A549 (cell line): Measurements from ENCODE around the gene SAP30. TPM values are rescaled to one million over a fixed set of nuclear protein-coding genes. Genes with fewer than 3 reads are reported as not detected.

Experiments
- ATAC-seq, 2 experiments: fragments of 200-7000 bp in 1 of 2; fragments of >200 bp in 1 of 2; cut with Nextera tagmentation in 1 of 2; cut with Tn5 transposase in 1 of 2; 3 replicates each; pipeline versions ENCODE4 v1.8.0 to v1.9.1; 2018 to 2020; ENCODE audit warnings: mild to moderate bottlenecking in 1 of 2, moderate library complexity in 1 of 2
- CTCF ChIA-PET: fragments of 300-600 bp; sonication (Branson Sonifier 250); formaldehyde crosslinking; extraction: SDS; loops from one replicate; lab custom pipeline; 2021; ENCODE audit warnings: antibody characterized with exemption, inconsistent platforms; lab: Yijun Ruan, JAX
- POLR2A ChIA-PET: fragments of 350-600 bp; formaldehyde crosslinking; extraction: SDS; loops from one replicate; lab custom pipeline; 2021; ENCODE audit warnings: antibody characterized with exemption, inconsistent platforms; lab: Yijun Ruan, JAX
- DNase-seq, 2 experiments: peaks; one replicate each; pipeline versions ENCODE4 v3.0.0 to v3.0.0-alpha.2; 2011 to 2016; ENCODE audit warnings: low read depth in 1 of 2, low spot score in 1 of 2
- FAIRE-seq: peaks from 2 replicates; lab custom pipeline; 2011; peaks lifted over from hg19 to GRCh38; lab: Jason Lieb, UNC
- H3K27ac ChIP-seq, 2 experiments: fragments of >200 bp; sonication (Bioruptor Twin); formaldehyde crosslinking; 3 replicates each; pipeline ENCODE4 v1.5.1; 2016 to 2017
- H3K4me1 ChIP-seq: fragments of >200 bp; sonication (Bioruptor Twin); formaldehyde crosslinking; 3 replicates; pipeline ENCODE4 v1.6.1; 2016
- H3K4me2 ChIP-seq: fragments of >200 bp; sonication (Bioruptor Twin); formaldehyde crosslinking; 3 replicates; pipeline ENCODE4 v1.6.1; 2016
- H3K4me3 ChIP-seq: fragments of >200 bp; sonication (Bioruptor Twin); formaldehyde crosslinking; 3 replicates; pipeline ENCODE4 v1.5.1; 2016
- H3K9me3 ChIP-seq: fragments of >200 bp; sonication (Bioruptor Twin); formaldehyde crosslinking; 3 replicates; pipeline ENCODE4 v1.6.1; 2016
- CBX2 ChIP-seq: fragments of 200-600 bp; sonication (generic); IDR thresholded peaks from 2 replicates; pipeline ENCODE4 v1.6.1; 2016; ENCODE audit warnings: low read depth, mild to moderate bottlenecking, borderline replicate concordance
- CBX8 ChIP-seq: fragments of 200-600 bp; sonication (generic); IDR thresholded peaks from 2 replicates; pipeline ENCODE4 v1.6.1; 2016
- CEBPB ChIP-seq, 2 experiments: fragments of >200 bp in 1 of 2; sonication (Bioruptor Twin) in 1 of 2; formaldehyde crosslinking in 1 of 2; IDR thresholded peaks; 2 replicates each; pipeline ENCODE4 v1.6.1; 2012 to 2016
- CHD4 ChIP-seq: fragments of 200-600 bp; sonication (generic); IDR thresholded peaks from 2 replicates; pipeline ENCODE4 v1.6.1; 2016; ENCODE audit warnings: antibody characterized with exemption, mild to moderate bottlenecking, borderline replicate concordance
- EHF ChIP-seq: fragments of 250-450 bp; sonication (Bioruptor Pico); IDR thresholded peaks from 2 replicates; pipeline ENCODE4 v1.5.0; 2020; ENCODE audit warnings: mild to moderate bottlenecking
- FOSL2 ChIP-seq, 2 experiments: fragments of 450-650 bp in 1 of 2; fragments of >200 bp in 1 of 2; sonication (Bioruptor Twin) in 1 of 2; formaldehyde crosslinking; IDR thresholded peaks; 2 replicates each; pipeline versions ENCODE4 v1.5.0 to v1.6.1; 2016 to 2020; ENCODE audit warnings: mild to moderate bottlenecking in 1 of 2, moderate library complexity in 1 of 2
- FOXS1 ChIP-seq: fragments of 250-450 bp; sonication (Bioruptor Pico); IDR thresholded peaks from 2 replicates; pipeline ENCODE4 v1.5.0; 2020; ENCODE audit warnings: mild to moderate bottlenecking, moderate library complexity
- HOXB5 ChIP-seq: fragments of 250-450 bp; sonication (Bioruptor Pico); IDR thresholded peaks from 2 replicates; pipeline ENCODE4 v1.5.0; 2020; ENCODE audit warnings: mild to moderate bottlenecking, moderate library complexity
- JUN ChIP-seq, 2 experiments: fragments of >200 bp; sonication (Bioruptor Twin); formaldehyde crosslinking; IDR thresholded peaks; 2 replicates in 1 of 2; 3 replicates in 1 of 2; pipeline ENCODE4 v1.6.1; 2016 to 2017
- MAFK ChIP-seq: fragments of 450-650 bp; IDR thresholded peaks from 2 replicates; pipeline ENCODE4 v1.6.1; 2014; ENCODE audit not compliant: partially characterized antibody
- MAZ ChIP-seq: fragments of 150-350 bp; IDR thresholded peaks from 2 replicates; pipeline ENCODE4 v1.6.1; 2014; ENCODE audit warnings: antibody characterized with exemption, low read depth, low read length, borderline replicate concordance
- NR3C1 ChIP-seq: fragments of >200 bp; sonication (Bioruptor Twin); formaldehyde crosslinking; IDR thresholded peaks from 3 replicates; pipeline ENCODE4 v1.6.1; 2017
- RAD21 ChIP-seq, 2 experiments: fragments of >200 bp in 1 of 2; sonication (Bioruptor Twin) in 1 of 2; formaldehyde crosslinking in 1 of 2; IDR thresholded peaks in 1 of 2; conservative IDR thresholded peaks in 1 of 2; 2 replicates in 1 of 2; 3 replicates in 1 of 2; pipeline ENCODE4 v1.6.1; 2012 to 2018; ENCODE audit warnings: inconsistent platforms in 1 of 2
- RARB ChIP-seq: fragments of 250-450 bp; sonication (Bioruptor Pico); IDR thresholded peaks from 2 replicates; pipeline ENCODE4 v1.8.0; 2021; ENCODE audit warnings: mild to moderate bottlenecking, moderate library complexity
- RNF2 ChIP-seq: fragments of 200-600 bp; sonication (generic); IDR thresholded peaks from 2 replicates; pipeline ENCODE4 v1.6.1; 2016; ENCODE audit warnings: low read depth, mild to moderate bottlenecking, antibody characterized with exemption, moderate library complexity, borderline replicate concordance
- SMC3 ChIP-seq: fragments of >200 bp; sonication (Bioruptor Twin); formaldehyde crosslinking; IDR thresholded peaks from 3 replicates; pipeline ENCODE4 v1.6.1; 2018; ENCODE audit warnings: inconsistent platforms
- SREBF2 ChIP-seq: fragments of 450-650 bp; IDR thresholded peaks from 2 replicates; pipeline ENCODE4 v1.6.1; 2014; ENCODE audit warnings: mild to moderate bottlenecking, moderate library complexity
- ZC3H11A ChIP-seq: fragments of 450-650 bp; IDR thresholded peaks from 2 replicates; pipeline ENCODE4 v1.6.1; 2014; ENCODE audit warnings: antibody characterized with exemption, mild to moderate bottlenecking
- WGBS: methylation state at CpG from one replicate; pipeline ENCODE4 v1.1.6; 2017; ENCODE audit errors: missing lambda C conversion rate; 5-methylcytosine and 5-hydroxymethylcytosine counted together
- polyA plus RNA-seq, 4 experiments: library from polyadenylated mRNA; depleted of rRNA in 3 of 4; stranded (reverse); fragments of >200 nt; fragmentation: RNase III in 1 of 4; extraction: RNeasy Plus Mini Kit Qiagen cat#74134 plus additional on column Dnase treatment in 1 of 4; gene quantifications; 2 replicates in 3 of 4; 3 replicates in 1 of 4; pipeline ENCODE4 v1.2.3, GENCODE V29; 2011 to 2017
- TF ChIP-seq, protein P1 (sequence below): IDR thresholded peaks from 2 replicates; pipeline ENCODE4 v1.6.1; 2012; ENCODE audit warnings: low read depth, borderline replicate concordance
- TF ChIP-seq, protein P2 (sequence below): fragments of 250-450 bp; sonication (Bioruptor Pico); IDR thresholded peaks from 2 replicates; pipeline ENCODE4 v1.5.0; 2021; ENCODE audit warnings: mild to moderate bottlenecking, moderate library complexity, borderline replicate concordance
- TF ChIP-seq, protein P3 (sequence below): fragments of >200 bp; sonication (Bioruptor Twin); formaldehyde crosslinking; IDR thresholded peaks from 2 replicates; pipeline ENCODE4 v1.6.1; 2016
- TF ChIP-seq, protein P4 (sequence below): IDR thresholded peaks from 2 replicates; pipeline ENCODE4 v1.6.1; 2012
- TF ChIP-seq, protein P5 (sequence below): fragments of 450-650 bp; IDR thresholded peaks from 2 replicates; pipeline ENCODE4 v1.6.1; 2014; ENCODE audit warnings: antibody characterized with exemption
- TF ChIP-seq, protein P6 (sequence below): fragments of >200 bp; sonication (Bioruptor Twin); formaldehyde crosslinking; IDR thresholded peaks from 3 replicates; pipeline ENCODE4 v1.5.1; 2016

The SAP30 gene
- polyA plus RNA-seq, 2 of the 4 experiments (the other 2 are of a cell fraction) = 18.4 to 19.6 TPM

DNA sequence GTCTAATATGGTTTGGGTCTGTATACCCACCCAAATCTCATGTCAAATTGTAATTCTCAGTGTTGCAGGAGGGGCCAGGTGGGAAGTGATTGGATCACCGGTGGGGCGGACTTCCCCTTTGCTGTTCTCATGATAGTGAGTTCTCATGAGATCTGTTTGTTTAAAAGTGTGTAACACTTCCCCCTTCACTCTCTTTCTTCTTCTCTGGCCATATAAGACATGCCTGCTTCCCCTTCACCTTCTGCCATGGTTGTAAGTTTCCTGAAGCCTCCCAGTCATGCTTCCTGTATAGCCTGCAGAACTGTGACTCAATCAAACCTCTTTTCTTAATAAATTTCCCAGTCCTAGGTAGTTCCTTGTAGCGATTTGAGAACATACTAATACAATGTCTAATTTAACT lies 47.9 kb downstream of the SAP30 start:
- H3K27ac ChIP-seq = no peak overlapping the region
- H3K9me3 ChIP-seq = no peaks in the 10 kb centered on the region
- no peaks in the 10 kb centered on the region for H3K4me1 ChIP-seq
- CTCF ChIA-PET = interaction anchor here (1.3 to 2.8 kb wide), 8 partner anchors 10 to 98 kb away, joined by 3 to 18 read pairs (median 4); partner anchors contain the start of gene HMGB2
- POLR2A ChIA-PET = no interaction called here
- ATAC-seq (no peak), DNase-seq (no peak), FAIRE-seq (no peak)
- WGBS = 66% methylated on average over 3 of the region's 3 CpGs
- TF ChIP-seq MAZ (no peak), CHD4 (no peak), RNF2 (no peak), HOXB5 (CRISPR knock-in tag) (no peak), RARB (CRISPR knock-in tag) (no peak), CBX8 (no peak), FOSL2 (IDR thresholded peaks at IDR 0.05) (no peak), FOSL2 (CRISPR knock-in tag; IDR thresholded peaks at IDR 0.05) (no peak), NR3C1 (no peak), CEBPB (IDR thresholded peaks at IDR 0.05) (no peak), FOXS1 (no peak), MAFK (no peak), CBX2 (no peak)
- TF ChIP-seq, protein P1, sequence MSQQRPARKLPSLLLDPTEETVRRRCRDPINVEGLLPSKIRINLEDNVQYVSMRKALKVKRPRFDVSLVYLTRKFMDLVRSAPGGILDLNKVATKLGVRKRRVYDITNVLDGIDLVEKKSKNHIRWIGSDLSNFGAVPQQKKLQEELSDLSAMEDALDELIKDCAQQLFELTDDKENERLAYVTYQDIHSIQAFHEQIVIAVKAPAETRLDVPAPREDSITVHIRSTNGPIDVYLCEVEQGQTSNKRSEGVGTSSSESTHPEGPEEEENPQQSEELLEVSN = no peak
- TF ChIP-seq, protein P2, sequence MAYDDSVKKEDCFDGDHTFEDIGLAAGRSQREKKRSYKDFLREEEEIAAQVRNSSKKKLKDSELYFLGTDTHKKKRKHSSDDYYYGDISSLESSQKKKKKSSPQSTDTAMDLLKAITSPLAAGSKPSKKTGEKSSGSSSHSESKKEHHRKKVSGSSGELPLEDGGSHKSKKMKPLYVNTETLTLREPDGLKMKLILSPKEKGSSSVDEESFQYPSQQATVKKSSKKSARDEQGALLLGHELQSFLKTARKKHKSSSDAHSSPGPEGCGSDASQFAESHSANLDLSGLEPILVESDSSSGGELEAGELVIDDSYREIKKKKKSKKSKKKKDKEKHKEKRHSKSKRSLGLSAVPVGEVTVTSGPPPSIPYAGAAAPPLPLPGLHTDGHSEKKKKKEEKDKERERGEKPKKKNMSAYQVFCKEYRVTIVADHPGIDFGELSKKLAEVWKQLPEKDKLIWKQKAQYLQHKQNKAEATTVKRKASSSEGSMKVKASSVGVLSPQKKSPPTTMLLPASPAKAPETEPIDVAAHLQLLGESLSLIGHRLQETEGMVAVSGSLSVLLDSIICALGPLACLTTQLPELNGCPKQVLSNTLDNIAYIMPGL (CRISPR knock-in tag) = no peak
- TF ChIP-seq, protein P3, sequence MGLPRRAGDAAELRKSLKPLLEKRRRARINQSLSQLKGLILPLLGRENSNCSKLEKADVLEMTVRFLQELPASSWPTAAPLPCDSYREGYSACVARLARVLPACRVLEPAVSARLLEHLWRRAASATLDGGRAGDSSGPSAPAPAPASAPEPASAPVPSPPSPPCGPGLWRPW = no peak
- TF ChIP-seq, protein P4, sequence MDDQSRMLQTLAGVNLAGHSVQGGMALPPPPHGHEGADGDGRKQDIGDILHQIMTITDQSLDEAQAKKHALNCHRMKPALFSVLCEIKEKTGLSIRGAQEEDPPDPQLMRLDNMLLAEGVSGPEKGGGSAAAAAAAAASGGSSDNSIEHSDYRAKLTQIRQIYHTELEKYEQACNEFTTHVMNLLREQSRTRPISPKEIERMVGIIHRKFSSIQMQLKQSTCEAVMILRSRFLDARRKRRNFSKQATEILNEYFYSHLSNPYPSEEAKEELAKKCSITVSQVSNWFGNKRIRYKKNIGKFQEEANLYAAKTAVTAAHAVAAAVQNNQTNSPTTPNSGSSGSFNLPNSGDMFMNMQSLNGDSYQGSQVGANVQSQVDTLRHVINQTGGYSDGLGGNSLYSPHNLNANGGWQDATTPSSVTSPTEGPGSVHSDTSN = no peak
- TF ChIP-seq, protein P5, sequence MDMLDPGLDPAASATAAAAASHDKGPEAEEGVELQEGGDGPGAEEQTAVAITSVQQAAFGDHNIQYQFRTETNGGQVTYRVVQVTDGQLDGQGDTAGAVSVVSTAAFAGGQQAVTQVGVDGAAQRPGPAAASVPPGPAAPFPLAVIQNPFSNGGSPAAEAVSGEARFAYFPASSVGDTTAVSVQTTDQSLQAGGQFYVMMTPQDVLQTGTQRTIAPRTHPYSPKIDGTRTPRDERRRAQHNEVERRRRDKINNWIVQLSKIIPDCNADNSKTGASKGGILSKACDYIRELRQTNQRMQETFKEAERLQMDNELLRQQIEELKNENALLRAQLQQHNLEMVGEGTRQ = no peak
- no peak overlapping the region for H3K4me3 ChIP-seq
- H3K4me2 ChIP-seq = no peak overlapping the region

DNA sequence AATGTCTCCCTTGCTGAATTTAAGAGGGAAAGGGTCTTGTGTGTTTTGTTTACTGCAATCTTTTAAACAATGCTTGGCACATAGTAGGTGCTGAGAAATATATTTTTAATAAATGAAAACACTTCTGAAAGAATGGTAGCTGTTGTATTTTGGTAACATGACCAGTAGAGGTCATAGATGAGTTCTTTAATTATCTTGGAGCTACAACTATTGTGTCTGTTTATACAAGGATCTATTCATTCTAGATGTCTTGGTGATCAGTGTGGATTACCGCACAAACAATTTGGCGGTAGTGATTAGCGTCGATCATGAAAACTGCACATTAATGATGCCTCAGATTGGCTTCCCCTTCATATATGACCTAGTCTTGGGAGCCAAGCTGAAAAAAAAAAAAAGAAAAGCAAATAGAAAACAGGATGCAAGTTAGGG lies 49.6 kb downstream of the SAP30 start:
- peak in 1 of 2 experiments; percentile 64; a peak in 3 of 6 replicates for ATAC-seq
- H3K4me1 ChIP-seq = peaks cover 3% of the 10 kb centered on the region; the same call in 1 of the 3 replicates
- POLR2A ChIA-PET = interaction anchor here (1.6 kb wide), 1 partner anchor 86 kb away, joined by 5 read pairs; the partner anchor contains the start of gene HMGB2
- FAIRE-seq = no peak
- no peak for TF ChIP-seq SREBF2
- TF ChIP-seq, protein P6, sequence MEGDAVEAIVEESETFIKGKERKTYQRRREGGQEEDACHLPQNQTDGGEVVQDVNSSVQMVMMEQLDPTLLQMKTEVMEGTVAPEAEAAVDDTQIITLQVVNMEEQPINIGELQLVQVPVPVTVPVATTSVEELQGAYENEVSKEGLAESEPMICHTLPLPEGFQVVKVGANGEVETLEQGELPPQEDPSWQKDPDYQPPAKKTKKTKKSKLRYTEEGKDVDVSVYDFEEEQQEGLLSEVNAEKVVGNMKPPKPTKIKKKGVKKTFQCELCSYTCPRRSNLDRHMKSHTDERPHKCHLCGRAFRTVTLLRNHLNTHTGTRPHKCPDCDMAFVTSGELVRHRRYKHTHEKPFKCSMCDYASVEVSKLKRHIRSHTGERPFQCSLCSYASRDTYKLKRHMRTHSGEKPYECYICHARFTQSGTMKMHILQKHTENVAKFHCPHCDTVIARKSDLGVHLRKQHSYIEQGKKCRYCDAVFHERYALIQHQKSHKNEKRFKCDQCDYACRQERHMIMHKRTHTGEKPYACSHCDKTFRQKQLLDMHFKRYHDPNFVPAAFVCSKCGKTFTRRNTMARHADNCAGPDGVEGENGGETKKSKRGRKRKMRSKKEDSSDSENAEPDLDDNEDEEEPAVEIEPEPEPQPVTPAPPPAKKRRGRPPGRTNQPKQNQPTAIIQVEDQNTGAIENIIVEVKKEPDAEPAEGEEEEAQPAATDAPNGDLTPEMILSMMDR = peak; percentile 53
- no peak for TF ChIP-seq MAFK
- no peak for TF ChIP-seq FOSL2 (IDR thresholded peaks at IDR 0.05)
- TF ChIP-seq FOSL2 (CRISPR knock-in tag; IDR thresholded peaks at IDR 0.05) = no peak
- TF ChIP-seq EHF (CRISPR knock-in tag) = no peak
- no peak for TF ChIP-seq JUN (IDR thresholded peaks at IDR 0.05)
- TF ChIP-seq ZC3H11A = no peak
- TF ChIP-seq, protein P1 = no peak
- TF ChIP-seq RAD21 (conservative IDR thresholded peaks at IDR 0.05 in 1 of 2, IDR thresholded peaks at IDR 0.05 in 1 of 2) = peak; percentile 41; a peak in 4 of 5 replicates
- TF ChIP-seq SMC3 = peak; percentile 42; the same call in 2 of the 3 replicates
- TF ChIP-seq, all 56 proteins: peak for 3
- CTCF ChIA-PET = interaction anchor here (0.6 to 2.0 kb wide), 23 partner anchors 9 to 900 kb away, joined by 3 to 8 read pairs (median 4); no protein-coding TSS in a partner anchor
- peak in 1 of 2 experiments; percentile 5 for DNase-seq
- Histone ChIP-seq H3K4me3 (no peak overlapping the region), H3K4me2 (no peak overlapping the region), H3K27ac (no peak overlapping the region), H3K9me3 (no peaks in the 10 kb centered on the region)
- 5% methylated on average over 4 of the region's 4 CpGs for WGBS
